HG03354 (cell line): ENCODE results near the gene NUPR1.
"Not testable (repeated sequence)": the region's sequence is repeated elsewhere in the genome, so short reads cannot be mapped to it uniquely, and the experiment has no call there.

Source experiments
- ATAC-seq: cut with Tn5 transposase; IDR thresholded peaks from one replicate; pipeline ENCODE4 v1.9.1; 2021; ENCODE audit warnings: mild to moderate bottlenecking; ENCODE audit not compliant: unreplicated experiment, poor library complexity, severe bottlenecking

NUPR1 gene

GRCh38 chr16:28538733-28539596 is at the start of gene NUPR1:
TSS of gene NUPR1 (minus strand) at chr16:28538974. CDS start at chr16:28538907, 67 bp downstream.
- ATAC-seq: no peak

DNA sequence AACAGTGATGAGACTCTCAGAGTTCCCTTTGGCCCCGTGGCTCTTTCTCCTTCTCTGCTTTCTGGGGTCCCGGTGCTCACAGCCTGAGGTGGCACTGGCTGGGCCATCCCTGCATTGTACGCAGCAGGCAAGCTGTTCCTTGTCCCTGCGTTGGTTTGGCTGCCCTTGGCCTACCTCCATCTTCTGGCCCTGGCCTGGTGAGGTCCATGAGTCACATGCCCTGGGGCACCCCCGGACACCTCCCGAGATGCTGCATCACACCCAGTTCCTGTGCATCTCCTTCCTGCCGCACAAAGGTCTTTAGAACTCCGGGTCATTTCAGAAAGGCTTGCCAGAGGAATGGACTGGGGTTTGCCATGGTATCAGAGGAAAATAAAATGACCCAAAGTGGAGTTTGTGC is 48.6 kb upstream of the NUPR1 start:
- ATAC-seq: no peak

GRCh38 chr16:28586466-28586865 is 47.7 kb upstream of the NUPR1 start:
- no peak for ATAC-seq

DNA sequence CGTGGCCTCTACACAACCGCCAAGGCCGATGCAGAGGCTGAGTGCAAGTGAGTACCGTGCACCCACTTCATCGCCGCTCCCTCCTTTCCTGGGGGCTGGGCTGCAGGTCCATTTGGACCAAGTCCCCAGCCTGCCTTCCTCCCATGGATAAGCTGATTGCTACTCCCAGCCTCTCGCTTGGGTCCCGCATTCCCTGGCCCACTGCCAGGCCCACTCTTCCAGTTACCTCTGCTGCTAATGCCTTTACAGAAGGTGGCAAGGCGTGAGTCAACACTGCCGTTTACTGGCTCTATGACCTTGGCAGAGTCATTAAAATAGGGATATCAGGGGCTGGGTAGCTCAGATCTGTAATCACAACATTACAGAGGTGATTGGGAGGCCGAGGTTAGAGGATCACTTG is 46.9 kb upstream of the NUPR1 start:
- ATAC-seq: no peak

GRCh38 chr16:28580726-28581315 is 42.0 kb upstream of the NUPR1 start:
- ATAC-seq: no peak

- no peak for ATAC-seq
Measured at GRCh38 chr16:28575446-28576109, 36.8 kb upstream of the NUPR1 start.

DNA sequence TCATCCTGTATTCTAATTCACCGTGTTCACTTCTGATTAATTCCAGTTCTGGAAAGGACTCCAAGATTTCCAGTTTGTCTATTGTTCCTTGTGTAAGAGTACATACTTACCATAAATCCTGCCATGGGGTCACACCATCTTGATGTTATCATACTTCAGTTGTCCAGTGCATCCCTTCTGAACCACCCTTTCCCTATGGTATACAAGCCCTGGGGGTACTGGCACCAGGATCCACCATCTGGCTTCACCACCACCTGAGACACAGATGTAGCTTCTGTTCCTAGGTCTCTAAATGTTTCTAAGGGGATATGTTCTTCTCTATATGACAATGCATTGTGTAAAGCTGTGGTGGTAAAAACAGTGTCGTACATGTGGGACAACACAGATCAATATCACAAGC is 36.2 kb upstream of the NUPR1 start:
- ATAC-seq: no peak

DNA sequence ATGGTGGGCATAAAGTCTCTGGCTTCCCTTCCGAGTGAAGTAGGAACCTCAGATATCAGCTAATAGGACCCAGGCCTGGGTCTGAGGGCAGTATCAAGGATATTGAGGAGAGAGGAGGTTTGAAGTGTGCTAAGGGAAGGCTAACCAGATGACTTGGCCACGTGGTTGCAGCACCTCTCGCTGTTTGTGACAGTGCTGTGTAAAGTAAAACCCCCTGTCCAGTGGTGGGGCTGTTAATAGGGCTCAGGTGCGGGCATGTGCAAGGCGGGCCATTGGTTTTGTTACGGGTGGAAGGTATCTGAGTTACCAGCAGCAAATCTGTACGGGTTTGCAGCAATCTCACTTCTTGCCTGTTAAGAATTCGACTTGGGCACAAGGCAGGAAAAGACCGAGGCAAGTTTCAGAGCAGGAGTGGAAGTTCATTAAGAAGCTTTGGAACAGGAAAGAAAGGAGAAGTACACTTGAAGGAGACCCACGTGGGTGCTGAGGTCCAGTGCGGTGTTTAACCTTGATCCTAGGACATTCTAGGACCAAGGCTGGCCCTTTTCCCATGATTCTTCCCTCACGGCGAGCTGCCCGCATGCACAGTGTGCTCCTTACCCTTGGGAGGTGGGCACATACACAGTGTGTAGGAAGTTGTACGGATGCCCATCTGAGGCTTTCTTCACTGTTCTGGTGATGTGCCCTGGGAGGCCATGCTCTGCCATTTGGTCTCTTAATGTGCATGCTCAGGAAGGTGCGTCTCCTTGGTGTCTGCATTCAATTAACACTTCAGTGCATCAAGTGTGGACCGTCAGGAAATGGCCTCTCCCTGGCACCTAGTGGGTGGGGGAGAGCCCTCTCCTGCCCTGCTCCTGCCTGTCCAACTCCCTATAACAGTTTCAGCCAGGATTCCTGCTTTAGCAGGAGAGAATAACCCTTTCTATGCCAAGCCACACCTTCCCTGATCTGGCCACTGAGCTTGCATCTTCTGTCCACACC is 35.3 kb upstream of the NUPR1 start:
- ATAC-seq: no peak

DNA sequence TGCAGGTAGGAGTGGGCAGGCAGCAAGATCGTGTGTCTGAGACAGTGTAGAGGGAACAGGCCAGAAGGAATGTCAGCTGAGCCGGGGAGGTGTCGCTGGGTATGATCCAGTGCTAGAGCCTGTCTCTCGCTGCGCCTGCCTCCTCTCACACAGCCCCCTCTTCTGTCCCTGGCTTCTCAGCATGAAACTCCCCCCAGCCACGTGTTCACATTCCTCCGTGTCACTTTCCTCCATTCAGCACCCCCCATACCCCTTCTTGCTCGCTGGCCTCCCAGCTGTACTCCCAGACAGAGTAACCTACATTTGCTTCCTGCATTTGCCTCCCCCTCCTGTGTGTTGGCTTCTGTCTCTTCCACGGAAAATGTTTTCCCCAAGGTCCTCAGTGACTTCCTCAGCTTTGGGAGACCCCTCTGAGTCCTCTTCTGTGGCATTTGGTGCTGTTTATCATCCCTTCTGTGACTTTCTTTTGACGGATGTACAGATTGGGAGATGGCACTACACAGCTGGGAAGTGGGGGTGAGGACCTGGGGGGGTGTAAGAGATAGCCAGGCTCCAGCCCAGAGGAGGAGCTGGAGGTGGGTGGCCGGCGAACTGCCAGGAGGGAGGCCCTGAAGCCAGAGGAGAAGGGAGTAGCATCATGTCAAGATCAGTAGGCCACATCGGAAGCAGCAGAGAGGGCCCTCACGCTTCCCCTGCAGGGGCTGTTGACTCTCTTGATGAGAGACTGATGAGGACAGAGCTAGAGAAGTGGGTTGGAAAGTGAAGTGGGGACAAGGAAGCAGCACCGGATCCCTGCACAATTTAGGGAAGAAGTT is 34.1 kb upstream of the NUPR1 start:
- no peak for ATAC-seq

DNA sequence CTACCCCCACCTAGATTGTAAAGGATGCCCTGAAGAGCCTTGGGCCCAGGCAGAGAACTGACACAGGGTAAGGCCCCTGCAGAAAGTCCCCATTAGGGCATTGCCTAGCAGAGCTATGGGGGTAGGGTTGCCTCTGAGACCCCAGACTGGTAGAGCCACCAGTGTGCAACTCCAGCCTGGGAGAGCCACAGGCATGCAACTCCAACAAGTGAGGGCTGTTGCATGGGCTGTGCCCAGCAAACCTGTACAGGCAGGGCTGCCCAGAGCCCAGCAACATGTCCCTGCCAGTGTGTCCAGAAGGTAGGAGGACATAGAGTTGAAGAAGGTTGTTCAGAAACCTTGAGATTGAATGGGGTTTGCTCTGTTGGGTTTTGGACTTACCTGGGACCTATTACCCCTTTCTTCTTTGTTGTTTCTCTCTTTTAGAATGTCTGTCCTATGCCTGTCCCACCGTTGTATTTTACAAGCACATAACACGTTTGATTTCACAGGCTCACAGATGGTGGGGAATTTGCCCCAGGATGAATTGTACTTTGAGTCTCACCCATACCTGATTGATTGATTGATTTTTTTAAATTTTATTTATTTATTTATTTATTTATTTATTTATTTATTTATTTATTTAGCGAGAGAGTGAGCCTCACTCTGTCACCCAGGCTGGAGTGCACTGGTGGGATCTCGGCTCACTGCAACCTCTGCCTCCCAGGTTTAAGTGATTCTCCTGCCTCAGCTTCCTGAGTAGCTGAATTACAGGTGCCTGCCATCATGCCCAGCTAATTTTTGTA is 31.4 kb upstream of the NUPR1 start:
- no peak for ATAC-seq

DNA sequence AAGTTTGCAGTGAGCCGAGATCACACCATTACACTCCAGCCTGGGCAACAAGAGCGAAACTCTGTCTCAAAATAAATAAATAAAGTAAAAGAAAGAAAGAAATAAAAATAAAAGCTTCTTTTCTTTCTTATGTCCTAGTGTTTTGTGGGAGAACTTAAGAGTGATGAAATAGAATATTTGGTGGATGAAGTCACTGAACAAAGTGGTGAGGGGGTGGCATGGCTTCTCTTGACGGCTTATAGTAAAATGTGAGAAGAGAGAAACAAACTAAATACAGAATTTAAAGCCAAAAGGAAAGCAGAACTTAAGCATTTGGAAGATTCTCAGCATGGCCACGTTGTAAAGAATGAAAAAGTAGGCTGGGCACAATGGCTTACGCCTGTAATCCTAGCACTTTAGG is 30.2 kb upstream of the NUPR1 start:
- ATAC-seq: no peak

DNA sequence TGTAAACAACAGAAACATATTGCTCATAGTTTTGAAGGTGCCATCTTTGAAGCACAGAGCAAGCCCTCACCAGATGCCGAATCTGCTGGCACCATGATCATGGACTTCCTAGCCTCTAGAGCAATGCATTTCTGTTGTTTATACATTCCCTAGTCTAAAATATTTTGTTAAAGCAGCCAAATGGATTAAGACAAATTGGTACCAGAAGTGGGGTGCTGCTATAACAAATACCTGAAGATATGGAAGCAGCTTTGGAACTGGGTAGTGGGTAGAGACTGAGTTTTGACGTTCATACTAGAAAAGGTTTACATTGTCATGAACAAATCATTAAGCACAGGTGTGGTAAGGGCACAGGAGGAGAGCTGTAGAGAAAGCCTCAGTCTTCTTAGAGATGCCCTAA is 28.5 kb upstream of the NUPR1 start:
- ATAC-seq: no peak

DNA sequence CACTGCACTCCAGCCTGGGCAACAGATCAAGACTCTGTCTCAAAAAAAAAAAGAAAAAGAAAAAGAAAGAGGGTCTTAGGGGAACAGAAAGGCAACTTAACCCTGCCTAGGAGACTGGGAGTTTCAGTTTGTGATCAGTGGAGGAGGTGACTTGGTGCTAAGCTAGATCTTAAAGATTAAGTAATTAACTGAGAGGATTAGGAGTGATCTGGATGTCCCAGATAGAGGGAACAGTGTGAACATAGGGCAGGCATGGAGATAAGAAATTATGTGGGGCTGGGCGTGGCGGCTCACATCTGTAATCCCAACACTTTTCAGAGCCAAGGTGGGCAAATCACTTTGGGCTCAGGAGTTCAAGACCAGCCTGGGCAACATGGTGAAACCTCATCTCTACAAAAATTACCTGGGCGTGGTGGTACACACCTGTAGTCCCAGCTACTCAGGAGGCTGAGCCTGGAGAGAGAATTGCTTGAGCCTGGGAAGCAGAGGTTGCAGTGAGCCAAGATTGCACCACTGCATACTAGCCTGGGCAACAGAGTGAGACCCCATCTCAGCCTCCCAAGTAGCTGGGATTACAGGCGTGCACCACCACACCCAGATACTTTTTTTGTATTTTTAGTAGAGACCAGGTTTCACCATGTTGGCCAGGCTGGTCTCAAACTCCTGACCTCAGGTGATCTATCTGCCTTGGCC is 27.6 kb upstream of the NUPR1 start:
- not testable (repeated sequence) for ATAC-seq

DNA sequence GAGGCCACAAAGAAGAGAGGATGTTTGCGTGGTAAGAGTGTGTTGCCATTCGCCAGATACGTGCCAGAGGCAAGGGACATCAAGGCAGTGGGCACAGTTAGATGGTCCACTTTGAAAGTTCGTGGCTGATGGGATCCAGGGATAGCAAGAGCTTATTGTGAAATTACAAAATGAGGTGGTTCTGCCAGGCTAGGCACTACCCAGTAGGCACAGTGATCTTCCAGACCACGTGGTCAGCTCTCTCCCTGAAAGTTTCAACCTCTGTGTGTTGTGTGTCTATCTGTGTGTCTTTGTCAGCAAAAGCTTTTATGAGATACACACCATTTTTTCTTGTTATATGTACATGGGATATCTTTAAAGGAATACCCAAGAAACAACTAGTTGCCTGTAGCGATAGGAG is 24.4 kb upstream of the NUPR1 start:
- ATAC-seq: no peak

DNA sequence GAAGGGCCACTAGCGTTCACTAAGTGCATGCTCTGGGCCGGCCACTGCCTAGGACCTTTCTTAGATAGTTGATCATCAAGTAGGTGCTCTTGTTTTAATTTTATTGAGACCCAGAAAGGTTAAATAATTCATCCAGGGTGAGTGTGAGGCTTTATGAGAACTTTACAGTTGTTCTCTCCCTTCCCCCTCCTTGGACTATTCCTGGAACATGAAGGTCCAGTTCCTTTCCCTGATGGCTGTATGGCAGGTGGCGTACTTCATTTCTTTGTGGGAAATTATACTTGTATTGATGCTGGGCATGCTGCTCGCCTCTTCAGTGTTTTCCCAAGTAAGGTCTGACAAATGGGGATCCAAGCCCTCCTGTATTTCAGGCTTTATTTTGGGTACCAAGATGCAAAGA is 23.4 kb upstream of the NUPR1 start:
- no peak for ATAC-seq

DNA sequence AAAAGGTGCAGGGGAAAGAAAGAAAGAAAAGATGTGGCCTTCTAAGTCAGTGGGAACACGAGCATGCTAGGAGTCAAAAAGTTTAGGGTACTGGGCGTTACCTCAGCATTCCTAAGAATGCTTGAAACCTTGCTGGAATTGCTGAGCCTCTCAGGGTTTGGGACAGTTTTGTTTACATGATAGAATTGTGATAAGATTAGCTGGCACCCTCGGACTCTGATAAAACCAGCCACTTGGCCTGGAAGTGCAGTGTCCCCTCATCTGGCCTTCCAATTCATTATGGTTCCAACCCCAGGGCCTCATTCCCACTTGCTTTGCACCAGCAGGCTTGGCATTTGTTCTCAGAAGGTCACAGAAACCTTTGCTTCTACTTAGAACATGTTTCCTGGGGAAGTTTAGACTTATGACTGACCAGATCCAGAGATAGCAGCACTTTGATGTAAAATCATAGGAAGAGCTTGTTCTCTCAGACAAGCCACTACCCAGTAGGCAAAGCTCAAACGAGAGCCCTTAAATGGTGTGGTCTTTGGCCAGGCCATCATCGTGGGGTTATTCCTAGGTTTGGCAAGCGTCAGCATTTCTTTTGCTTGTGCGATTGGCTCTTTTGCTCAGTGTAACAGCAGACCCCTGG is 22.9 kb upstream of the NUPR1 start:
- no peak for ATAC-seq

DNA sequence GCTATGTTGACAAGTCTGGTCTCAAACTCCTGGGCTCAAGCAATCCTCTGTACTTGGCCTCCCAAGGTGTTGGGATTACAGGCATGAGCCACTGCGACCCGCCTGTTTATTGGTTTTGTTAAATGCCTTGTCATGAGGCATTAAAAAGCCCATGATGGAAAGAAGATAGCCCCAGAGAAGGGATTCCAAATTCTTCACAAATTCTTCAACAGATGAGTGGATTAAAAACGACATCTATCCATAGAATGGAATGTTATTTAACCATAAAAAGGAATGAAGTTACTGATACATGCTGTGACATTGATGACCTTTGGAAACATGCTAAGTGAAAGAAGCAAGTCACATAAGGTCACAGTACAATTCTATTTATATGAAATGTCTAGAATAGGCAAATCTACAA is 19.7 kb upstream of the NUPR1 start:
- ATAC-seq: no peak
